ENCODE results near the gene IKBKG.
A peak's percentile ranks its signal among the peaks of the same experiment; 100 is the strongest.

Gene IKBKG

GRCh38 chrX:154596290-154596929 is 49.0 kb downstream of the IKBKG start:
- peaks cover 16% of the 10 kb centered on the region for H3K27me3 ChIP-seq (ENCODE audit: insufficient read depth, low read depth, severe bottlenecking)
- 0 out of 2 replicates have a peak, but pooled peaks have one; percentile 20 for TF ChIP-seq CTCF (IDR thresholded peaks at IDR 0.05; ENCODE audit: low read depth, low read length)
- peaks cover 9% of the 10 kb centered on the region for H3K9me3 ChIP-seq (ENCODE audit: severe bottlenecking)
- H3K36me3 ChIP-seq, result no peaks in the 10 kb centered on the region
- no peak overlapping the region for H3K27ac ChIP-seq
- DNase-seq, result peak; percentile 20
- H3K4me3 ChIP-seq (ENCODE audit: low read depth, low read length), result no peak overlapping the region

- H3K27ac ChIP-seq, result no peak overlapping the region
- H3K27me3 ChIP-seq (ENCODE audit: insufficient read depth, low read depth, severe bottlenecking), result peaks cover 16% of the 10 kb centered on the region
- DNase-seq, result peak; percentile 6
- H3K4me3 ChIP-seq (ENCODE audit: low read depth, low read length), result no peak overlapping the region
- no peak for TF ChIP-seq CTCF (IDR thresholded peaks at IDR 0.05; ENCODE audit: low read depth, low read length)
- H3K36me3 ChIP-seq, result no peaks in the 10 kb centered on the region
- peaks cover 9% of the 10 kb centered on the region for H3K9me3 ChIP-seq (ENCODE audit: severe bottlenecking)
Observed at GRCh38 chrX:154597221-154597620, 49.8 kb downstream of the IKBKG start.

- TF ChIP-seq CTCF (IDR thresholded peaks at IDR 0.05; ENCODE audit: low read depth, low read length), result no peak
- Histone ChIP-seq H3K27me3 (ENCODE audit: insufficient read depth, low read depth, severe bottlenecking) (peaks cover 14% of the 10 kb centered on the region), H3K27ac (peak overlapping the region; percentile 43; the same call in 1 of the 2 replicates), H3K9me3 (ENCODE audit: severe bottlenecking) (peaks cover 4% of the 10 kb centered on the region), H3K36me3 (no peaks in the 10 kb centered on the region), H3K4me3 (ENCODE audit: low read depth, low read length) (no peak overlapping the region)
- no peak for DNase-seq
Observed at GRCh38 chrX:154598656-154599055, 51.2 kb downstream of the IKBKG start.

GRCh38 chrX:154599531-154599930 is 52.1 kb downstream of the IKBKG start:
- TF ChIP-seq CTCF (IDR thresholded peaks at IDR 0.05; ENCODE audit: low read depth, low read length), result no peak
- H3K27me3 ChIP-seq (ENCODE audit: insufficient read depth, low read depth, severe bottlenecking), result peaks cover 14% of the 10 kb centered on the region
- H3K4me3 ChIP-seq (ENCODE audit: low read depth, low read length), result no peak overlapping the region
- peak; percentile 9 for DNase-seq
- H3K9me3 ChIP-seq (ENCODE audit: severe bottlenecking), result peaks cover 4% of the 10 kb centered on the region
- no peaks in the 10 kb centered on the region for H3K36me3 ChIP-seq
- H3K27ac ChIP-seq, result no peak overlapping the region

- H3K27me3 ChIP-seq (ENCODE audit: insufficient read depth, low read depth, severe bottlenecking), result peaks cover 11% of the 10 kb centered on the region
- TF ChIP-seq CTCF (IDR thresholded peaks at IDR 0.05; ENCODE audit: low read depth, low read length), result no peak
- no peak overlapping the region for H3K4me3 ChIP-seq (ENCODE audit: low read depth, low read length)
- no peaks in the 10 kb centered on the region for H3K36me3 ChIP-seq
- DNase-seq, result peak; percentile 56
- peaks cover 4% of the 10 kb centered on the region for H3K9me3 ChIP-seq (ENCODE audit: severe bottlenecking)
- 0 out of 2 replicates have a peak overlapping the region, but pooled peaks have one; percentile 18 for H3K27ac ChIP-seq
Observed at GRCh38 chrX:154600759-154601374, 53.4 kb downstream of the IKBKG start.

Data from WERI-Rb-1 (cell line).